ENCODE data around the gene SKAP2.

The SKAP2 gene

DNA sequence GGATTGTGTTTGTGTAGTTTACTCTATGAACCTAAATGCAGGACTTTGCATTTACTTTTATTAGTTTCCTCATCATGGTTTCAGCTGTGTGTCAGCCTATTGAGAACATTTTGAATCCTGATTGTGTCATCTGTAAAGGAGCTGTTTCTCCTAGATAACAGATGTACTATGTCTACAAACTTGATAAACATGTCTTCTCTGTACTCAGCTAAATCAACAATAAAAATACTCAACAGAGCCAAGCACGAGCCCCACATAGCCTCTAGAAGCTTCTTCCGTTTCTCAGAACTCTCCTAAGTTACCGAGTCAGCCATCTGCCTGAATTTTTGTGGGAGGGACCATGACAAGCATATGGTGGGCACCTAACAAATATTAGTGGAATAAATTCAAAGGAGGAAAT lies 234.7 kb downstream of the SKAP2 start:
- DNase-seq = no peak

GRCh38 chr7:26627891-26628341 lies 236.5 kb downstream of the SKAP2 start:
- no peak for DNase-seq

- no peak for DNase-seq
Measured at GRCh38 chr7:26627221-26627620, 237.2 kb downstream of the SKAP2 start.

- no peak for DNase-seq
Measured at GRCh38 chr7:26626687-26627086, 237.7 kb downstream of the SKAP2 start.

DNA sequence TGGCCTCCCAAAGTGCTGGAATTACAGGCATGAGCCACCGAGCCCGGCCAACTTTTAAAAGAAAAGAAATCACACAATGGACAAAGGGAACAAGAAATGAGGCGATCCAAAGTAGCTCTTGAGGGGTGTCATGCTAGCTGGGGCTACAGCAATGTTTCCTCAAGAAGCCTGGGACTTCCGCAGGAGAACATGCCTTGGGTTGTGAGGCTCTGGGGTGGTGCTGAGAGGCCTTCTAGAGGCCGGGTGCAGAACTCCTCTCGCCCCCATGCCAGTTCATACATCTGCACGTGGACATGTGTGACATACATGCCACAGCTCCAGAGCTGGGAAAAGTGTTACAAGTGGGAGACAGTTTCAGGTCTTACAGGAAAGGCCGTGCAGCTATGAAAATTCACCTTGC lies 238.2 kb downstream of the SKAP2 start:
- no peak for DNase-seq

DNA sequence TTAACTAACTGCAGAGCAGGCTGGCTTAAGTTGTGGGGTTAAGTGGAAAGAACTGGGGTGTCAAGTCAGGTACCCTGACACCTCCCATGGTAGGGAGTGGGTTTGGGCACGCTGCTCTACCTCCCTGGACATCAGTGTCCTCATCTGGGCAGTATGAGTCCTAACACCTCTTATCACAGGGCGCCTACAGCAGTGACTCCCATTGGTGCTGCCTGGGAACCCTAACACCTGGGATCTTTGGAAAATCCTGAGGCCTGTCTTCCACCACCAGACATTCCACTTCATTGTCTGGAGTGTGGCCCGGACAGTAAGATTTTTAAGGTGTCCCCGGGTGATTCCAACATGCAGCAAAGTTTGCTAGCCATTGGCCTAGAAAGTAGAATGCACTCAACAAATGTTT lies 239.1 kb downstream of the SKAP2 start:
- DNase-seq = no peak

DNA sequence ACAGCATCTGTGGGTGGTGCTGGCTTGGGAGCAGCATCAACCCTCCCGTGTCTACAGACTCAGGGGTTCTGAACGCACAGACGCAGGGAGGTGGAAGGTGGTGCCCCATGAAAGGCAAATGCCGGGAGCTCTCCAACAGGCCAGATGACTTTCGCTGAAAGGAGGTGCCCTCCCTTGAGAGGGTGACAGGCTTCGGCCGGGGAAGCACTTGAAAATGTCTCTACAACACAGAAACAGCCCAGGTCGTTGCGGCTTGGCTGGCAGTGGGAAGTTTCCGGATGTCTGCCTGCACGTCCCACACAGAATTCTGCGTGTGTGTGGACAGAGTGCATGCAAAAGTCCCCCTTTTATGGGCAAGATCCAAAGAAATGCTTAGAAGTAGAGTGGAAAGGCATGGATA lies 239.6 kb downstream of the SKAP2 start:
- DNase-seq = no peak

DNA sequence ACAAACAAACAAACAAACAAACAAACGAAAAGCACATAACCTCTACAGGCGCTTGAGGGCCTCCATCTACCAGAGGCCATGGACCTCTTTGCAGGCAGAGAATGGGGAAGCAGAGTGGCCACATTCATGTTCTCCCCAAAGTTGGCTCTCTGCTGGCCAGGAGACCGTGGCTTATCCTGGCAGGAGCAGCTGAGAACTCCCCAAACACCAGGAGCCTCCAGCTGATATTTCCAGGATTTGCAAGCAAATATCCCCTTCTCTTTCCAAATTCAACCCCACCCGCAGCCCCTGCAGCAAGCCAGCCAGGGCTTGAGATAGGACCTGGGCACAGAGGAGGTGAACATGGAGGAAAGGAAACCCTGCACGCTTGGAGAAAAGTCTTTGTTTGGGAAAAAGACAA lies 240.0 kb downstream of the SKAP2 start:
- DNase-seq = no peak

- no peak for DNase-seq
Measured at GRCh38 chr7:26620352-26620751, 244.0 kb downstream of the SKAP2 start.

- DNase-seq = no peak
Measured at GRCh38 chr7:26619348-26619984, 244.9 kb downstream of the SKAP2 start.

DNA sequence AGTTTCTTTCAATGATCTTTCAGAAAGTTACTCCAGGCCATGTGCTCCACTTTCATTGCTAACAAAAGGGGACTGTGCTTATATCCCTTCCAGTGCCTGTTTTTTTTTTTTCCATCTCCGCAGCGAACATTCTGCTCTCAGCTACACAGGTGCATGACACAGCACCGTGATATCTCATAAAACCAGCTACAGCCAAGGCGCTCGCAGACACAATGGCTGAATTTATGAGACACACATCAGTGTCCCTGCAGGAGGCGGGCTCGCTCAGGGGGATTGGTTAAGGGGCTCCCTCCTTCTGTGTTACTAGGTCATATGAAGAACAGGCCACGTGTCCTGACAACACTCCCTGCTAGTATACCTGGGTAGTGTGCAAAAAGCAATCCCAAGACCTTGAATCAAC lies 245.5 kb downstream of the SKAP2 start:
- DNase-seq = no peak

DNA sequence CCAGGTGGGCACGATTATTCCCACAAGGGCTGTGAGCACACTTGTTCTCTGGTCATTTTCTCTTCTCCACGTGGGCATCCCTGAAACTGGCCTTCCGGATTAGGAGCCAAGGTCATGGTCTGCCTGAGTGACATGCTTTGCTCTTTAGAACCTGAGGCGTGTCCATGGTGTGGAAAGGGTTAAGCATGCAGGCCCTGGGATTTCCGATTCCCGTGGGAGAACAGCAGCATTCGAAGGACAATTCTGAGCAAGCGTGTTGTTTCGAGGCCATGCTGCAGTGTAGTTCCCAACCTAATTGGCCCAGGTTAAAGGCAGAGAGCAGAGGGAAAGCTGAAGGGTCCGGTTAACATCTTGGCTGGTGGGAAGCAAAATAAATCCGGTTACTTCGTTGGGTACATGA lies 245.9 kb downstream of the SKAP2 start:
- no peak for DNase-seq

Measured in DMS 273 treated with DMSO at 0.1 percent for 48 hours (cell line).